Cardiac muscle cell (in vitro differentiated cells and primary cell): ENCODE measurements around the gene IGLON5. TPM values are rescaled to one million over a fixed set of nuclear protein-coding genes. Genes with fewer than 3 reads are reported as not detected.
A peak's percentile ranks its signal among the peaks of the same experiment; 100 is the strongest.

Experiments
- DNase-seq, 2 donors: peaks; one replicate each; pipeline versions ENCODE4 v3.0.0 to v3.0.0-alpha.2; 2010 to 2017; ENCODE audit warnings: low read depth in 1 of 2, low spot score in 1 of 2
- H3K27ac ChIP-seq: fragments of 200-600 bp; sonication (generic); 2 replicates; pipeline ENCODE4 v1.5.1; 2016
- H3K27me3 ChIP-seq: fragments of 200-600 bp; sonication (generic); 2 replicates; pipeline ENCODE4 v1.6.0; 2016; ENCODE audit warnings: control low read depth
- H3K36me3 ChIP-seq: fragments of 200-600 bp; sonication (generic); 2 replicates; pipeline ENCODE4 v1.5.1; 2016; ENCODE audit warnings: control low read depth
- H3K4me1 ChIP-seq: fragments of 200-600 bp; sonication (generic); 2 replicates; pipeline ENCODE4 v1.8.1; 2017; ENCODE audit warnings: low read depth, mild to moderate bottlenecking, mixed run types
- H3K4me3 ChIP-seq: fragments of 200-600 bp; sonication (generic); 2 replicates; pipeline ENCODE4 v1.5.1; 2016; ENCODE audit warnings: mild to moderate bottlenecking
- H3K9me3 ChIP-seq: fragments of 200-600 bp; sonication (generic); 2 replicates; pipeline ENCODE4 v1.5.1; 2017; ENCODE audit warnings: low read depth, mild to moderate bottlenecking, control low read depth
- polyA plus RNA-seq: library from polyadenylated mRNA; unstranded; fragments of >200 nt; fragmentation: Nextera tagmentation; extraction: Ambion mirVana; gene quantifications from 2 replicates; pipeline ENCODE4 v1.2.1, GENCODE V29; 2016
- total RNA-seq: library from RNA; depleted of rRNA; stranded (reverse); fragments of >200 nt; gene quantifications from 2 replicates; pipeline ENCODE4 v1.2.3, GENCODE V29; 2016
- TF ChIP-seq, protein P1 (sequence below): IDR thresholded peaks from 2 replicates; pipeline ENCODE4 v1.5.1; 2012; ENCODE audit warnings: low read depth, mild to moderate bottlenecking, low read length

IGLON5 gene
- 9.7 and 12.6 TPM in 2 replicates for total RNA-seq
- polyA plus RNA-seq, result 1.5 and 3.3 TPM in 2 replicates

DNA sequence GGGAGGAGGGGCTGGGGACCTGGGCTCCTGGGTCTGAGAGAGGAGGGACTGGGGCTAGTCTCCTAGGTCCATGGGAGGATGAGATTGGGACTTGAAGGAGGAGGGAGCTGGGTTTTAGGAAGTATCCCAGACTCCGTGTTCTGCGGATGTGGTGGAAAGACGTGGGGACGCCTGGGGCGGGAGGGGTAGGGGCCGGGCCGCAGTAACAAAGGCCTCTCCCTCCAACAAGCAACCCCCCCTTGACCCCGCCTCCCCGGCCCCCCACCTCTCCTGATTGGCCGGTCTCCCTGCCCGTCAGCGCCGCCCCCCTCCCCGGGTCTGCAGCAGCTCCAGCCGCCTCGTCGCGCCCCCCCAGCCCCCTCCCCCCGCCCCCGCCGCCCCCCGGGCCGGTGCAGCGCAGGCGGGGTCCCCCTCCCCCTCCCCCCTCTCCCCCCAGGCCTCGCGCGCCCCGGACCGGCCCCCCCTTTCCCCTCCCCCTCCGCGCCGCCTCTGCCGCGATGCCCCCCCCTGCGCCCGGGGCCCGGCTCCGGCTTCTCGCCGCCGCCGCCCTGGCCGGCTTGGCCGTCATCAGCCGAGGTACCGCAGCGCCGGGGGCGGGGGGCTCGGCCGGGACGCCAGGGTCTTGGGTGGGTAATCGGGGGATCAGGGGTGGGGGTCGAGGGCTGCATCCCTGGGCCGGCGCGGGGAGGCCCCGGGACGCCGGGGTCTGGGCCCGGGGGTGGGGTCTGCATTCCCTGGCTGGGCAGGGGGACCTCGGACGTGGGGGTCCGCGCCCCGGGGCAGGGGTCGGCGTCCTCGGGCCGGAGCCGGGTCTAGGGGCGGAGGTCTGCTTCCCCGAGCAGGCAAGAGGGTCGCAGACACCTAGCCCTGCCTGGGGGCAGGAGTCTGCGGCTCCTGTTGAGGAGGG is at the start of gene IGLON5:
Gene IGLON5, plus strand, starts transcription at position 294 of the 907 bp plus-strand sequence. Its CDS starts 204 bp downstream, at position 498.
- H3K27me3 ChIP-seq, result no peaks in the 10 kb centered on the region
- TF ChIP-seq, protein P1, sequence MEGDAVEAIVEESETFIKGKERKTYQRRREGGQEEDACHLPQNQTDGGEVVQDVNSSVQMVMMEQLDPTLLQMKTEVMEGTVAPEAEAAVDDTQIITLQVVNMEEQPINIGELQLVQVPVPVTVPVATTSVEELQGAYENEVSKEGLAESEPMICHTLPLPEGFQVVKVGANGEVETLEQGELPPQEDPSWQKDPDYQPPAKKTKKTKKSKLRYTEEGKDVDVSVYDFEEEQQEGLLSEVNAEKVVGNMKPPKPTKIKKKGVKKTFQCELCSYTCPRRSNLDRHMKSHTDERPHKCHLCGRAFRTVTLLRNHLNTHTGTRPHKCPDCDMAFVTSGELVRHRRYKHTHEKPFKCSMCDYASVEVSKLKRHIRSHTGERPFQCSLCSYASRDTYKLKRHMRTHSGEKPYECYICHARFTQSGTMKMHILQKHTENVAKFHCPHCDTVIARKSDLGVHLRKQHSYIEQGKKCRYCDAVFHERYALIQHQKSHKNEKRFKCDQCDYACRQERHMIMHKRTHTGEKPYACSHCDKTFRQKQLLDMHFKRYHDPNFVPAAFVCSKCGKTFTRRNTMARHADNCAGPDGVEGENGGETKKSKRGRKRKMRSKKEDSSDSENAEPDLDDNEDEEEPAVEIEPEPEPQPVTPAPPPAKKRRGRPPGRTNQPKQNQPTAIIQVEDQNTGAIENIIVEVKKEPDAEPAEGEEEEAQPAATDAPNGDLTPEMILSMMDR, result no peak
- H3K4me3 ChIP-seq, result peak within 1 kb of the TSS; percentile 43
- DNase-seq, result peak in 1 of 2 donors; percentile 40
- no peaks in the 10 kb centered on the region for H3K36me3 ChIP-seq
- H3K4me1 ChIP-seq, result no peaks in the 10 kb centered on the region
- H3K9me3 ChIP-seq, result no peaks in the 10 kb centered on the region
- no peak within 1 kb of the TSS for H3K27ac ChIP-seq

DNA sequence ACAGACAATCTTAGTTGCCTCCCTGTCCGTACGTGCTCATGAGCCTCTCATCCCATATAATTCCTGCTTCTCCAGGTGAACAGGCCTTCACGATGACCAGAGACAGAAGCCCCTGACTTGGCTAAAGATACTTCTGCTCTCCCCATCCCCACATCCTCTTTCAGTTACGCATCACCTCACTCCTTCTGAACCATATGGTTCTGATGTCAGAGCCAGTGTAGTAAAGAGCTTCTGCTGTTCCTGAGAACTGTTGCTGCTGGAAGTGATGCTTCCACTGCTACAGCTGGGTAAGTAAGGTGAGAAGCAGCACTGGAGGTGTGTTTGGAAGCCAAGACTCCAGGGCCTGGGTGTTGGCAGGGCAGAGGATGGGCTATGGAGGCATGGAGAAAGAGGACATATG is 47.6 kb upstream of the IGLON5 start:
- no peak overlapping the region for H3K4me3 ChIP-seq
- H3K27ac ChIP-seq, result no peak overlapping the region
- no peaks in the 10 kb centered on the region for H3K9me3 ChIP-seq
- H3K36me3 ChIP-seq, result no peaks in the 10 kb centered on the region
- TF ChIP-seq, protein P1, result no peak
- H3K27me3 ChIP-seq, result no peaks in the 10 kb centered on the region
- DNase-seq, result no peak
- no peaks in the 10 kb centered on the region for H3K4me1 ChIP-seq

DNA sequence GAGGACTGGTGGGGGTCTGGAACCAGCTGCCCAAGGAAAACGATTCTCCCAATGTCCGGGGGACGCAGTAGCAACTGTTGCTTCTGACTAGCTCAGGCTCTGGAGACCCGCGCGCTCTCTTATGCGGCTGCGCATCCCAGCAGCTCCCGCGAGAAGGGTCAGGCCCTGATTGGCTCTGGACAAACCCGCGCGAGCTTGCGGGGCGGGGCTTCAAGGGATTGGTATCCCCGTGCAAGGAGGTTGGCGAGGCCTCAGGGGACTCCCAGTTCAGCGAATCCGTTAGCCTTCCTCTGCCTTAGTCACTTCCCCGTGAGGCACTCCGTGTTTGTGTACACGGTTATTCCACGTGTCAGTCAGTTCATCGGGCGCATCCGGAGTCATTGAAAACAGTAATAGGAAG is 40.4 kb upstream of the IGLON5 start:
- DNase-seq, result no peak
- Histone ChIP-seq H3K36me3 (no peaks in the 10 kb centered on the region), H3K4me3 (no peak overlapping the region), H3K27ac (no peak overlapping the region), H3K27me3 (no peaks in the 10 kb centered on the region), H3K4me1 (no peaks in the 10 kb centered on the region), H3K9me3 (no peaks in the 10 kb centered on the region)
- TF ChIP-seq, protein P1, result no peak

DNA sequence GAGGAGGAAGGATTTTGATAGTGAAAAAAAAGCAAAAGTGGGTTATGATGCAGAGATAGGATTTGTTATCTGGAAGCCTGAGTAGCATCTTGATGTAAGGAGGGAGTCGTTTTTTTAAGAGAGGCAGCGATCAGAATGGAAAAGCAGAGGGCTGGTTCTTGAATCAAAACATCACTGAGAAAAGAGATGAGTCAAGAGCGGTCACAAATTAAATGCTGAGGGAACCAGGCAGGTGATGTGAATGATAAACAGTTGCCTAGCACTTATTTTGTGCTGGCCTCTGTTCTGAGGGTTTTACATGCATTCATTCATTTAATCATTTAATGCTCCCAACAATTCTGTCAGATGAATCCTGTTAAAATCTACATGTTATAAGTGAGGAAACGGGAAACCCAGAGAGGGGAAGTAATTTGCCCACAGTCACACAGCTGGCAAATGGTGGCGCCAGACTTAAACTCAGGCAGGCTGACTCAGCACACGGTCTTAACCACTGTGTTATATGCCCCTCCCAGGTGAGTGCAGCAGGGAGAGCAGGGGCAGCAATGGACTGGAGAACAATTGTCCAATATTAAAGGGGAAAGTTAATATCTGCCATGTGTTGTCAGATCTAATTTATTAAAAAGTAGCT is 39.1 kb upstream of the IGLON5 start:
- Histone ChIP-seq H3K4me1 (no peaks in the 10 kb centered on the region), H3K9me3 (no peaks in the 10 kb centered on the region), H3K27me3 (no peaks in the 10 kb centered on the region), H3K27ac (no peak overlapping the region), H3K36me3 (no peaks in the 10 kb centered on the region), H3K4me3 (no peak overlapping the region)
- TF ChIP-seq, protein P1, result no peak
- DNase-seq, result no peak

DNA sequence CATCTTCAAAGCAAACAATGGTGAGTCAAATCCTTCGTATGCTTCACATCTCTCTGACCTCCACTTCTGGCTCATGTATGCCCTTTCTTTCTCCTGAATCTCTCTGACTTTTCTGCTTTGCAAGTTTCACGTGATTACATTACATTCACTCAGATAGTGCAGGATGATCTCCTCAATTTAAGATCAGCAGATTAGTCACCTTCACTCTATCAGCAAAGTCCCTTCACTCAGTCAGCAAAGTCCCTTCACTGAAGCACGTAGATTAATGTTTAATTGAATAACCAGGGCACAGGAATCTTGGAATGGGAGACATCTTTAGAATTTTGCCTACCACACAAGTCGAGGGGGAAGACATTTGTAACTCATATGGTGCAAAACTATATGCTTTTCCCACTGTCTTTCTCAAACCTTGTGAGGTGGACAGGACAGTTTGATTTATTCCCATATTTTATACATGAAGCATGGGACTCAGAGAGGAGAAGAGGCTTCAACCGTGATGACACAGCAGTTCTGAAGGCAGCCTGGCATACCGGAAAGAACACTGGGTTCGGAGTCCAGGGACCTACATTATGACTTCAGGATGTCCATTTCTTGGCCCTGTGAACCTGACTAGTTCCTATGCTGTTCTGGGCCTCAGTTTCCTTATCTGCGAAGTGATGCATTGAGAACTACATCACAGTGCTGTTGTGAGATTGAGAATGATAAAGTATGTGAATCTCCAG is 37.2 kb upstream of the IGLON5 start:
- no peak for DNase-seq
- Histone ChIP-seq H3K36me3 (no peaks in the 10 kb centered on the region), H3K9me3 (no peaks in the 10 kb centered on the region), H3K27ac (no peak overlapping the region), H3K4me3 (no peak overlapping the region), H3K27me3 (no peaks in the 10 kb centered on the region), H3K4me1 (no peaks in the 10 kb centered on the region)
- TF ChIP-seq, protein P1, result no peak
